HL-60/S4 treated with retinoic acid at 250 ng/mL for 4 days and 3 days (cell line): ENCODE results near the gene DHTKD1.
"Not testable (repeated sequence)": the region's sequence is repeated elsewhere in the genome, so short reads cannot be mapped to it uniquely, and the experiment has no call there.

Experiments
- in situ Hi-C: fragments of 300-500 bp; cut with MboI; formaldehyde crosslinking; loops from 2 replicates; pipeline ENCODE4 v1.7.0; 2022; ENCODE audit warnings: low sequenced_read_pairs

The DHTKD1 gene

DNA sequence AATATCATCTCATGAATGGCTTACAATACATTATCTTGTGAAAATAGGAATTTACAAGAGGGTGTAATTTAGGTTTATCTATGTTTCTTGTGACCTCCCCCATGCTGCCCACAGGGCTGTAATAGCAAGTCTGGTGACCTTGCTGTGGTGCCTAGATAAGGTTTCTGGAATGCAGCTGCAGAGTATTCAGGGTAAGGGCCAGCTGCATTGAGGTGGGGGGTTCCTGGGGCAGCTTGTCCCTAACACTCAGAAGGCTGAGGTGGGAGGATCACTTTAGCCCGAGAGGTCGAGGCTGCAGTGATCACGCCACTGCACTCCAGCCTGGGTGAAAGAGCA lies 5.3 kb upstream of the DHTKD1 start:
- in situ Hi-C loops: no loop called here

DNA sequence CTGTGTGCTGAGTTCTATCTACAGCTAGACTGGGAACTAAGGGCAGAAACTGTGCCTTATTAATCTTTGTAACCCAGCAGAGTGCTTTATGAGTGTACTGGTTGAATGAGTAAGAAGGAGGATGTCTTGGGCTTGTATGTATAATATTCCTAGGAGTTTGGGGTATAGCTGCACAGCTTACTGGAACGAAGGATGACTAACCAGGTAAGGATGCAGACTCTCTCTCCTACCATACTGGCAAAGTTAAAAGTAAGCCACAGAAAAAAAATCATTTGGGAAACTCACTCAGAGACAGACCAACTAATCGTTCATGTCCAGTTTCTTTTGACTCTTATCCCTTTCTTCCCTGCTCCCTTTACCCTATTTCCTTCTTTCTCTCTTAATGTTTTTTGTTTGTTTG lies 1.4 kb upstream of the DHTKD1 start:
- in situ Hi-C loops: no loop called here

- in situ Hi-C loops: not testable (repeated sequence)
Observed at GRCh38 chr10:12071441-12071840, 2.7 kb downstream of the DHTKD1 start.

GRCh38 chr10:12073526-12073925 lies 4.8 kb downstream of the DHTKD1 start:
- in situ Hi-C loops: no loop called here

- in situ Hi-C loops: no loop called here
Observed at GRCh38 chr10:12077580-12078180, 8.9 kb downstream of the DHTKD1 start.

- in situ Hi-C loops: no loop called here
Observed at GRCh38 chr10:12081470-12081869, 12.7 kb downstream of the DHTKD1 start.

GRCh38 chr10:12081879-12082557 lies 13.3 kb downstream of the DHTKD1 start:
- in situ Hi-C loops: no loop called here

DNA sequence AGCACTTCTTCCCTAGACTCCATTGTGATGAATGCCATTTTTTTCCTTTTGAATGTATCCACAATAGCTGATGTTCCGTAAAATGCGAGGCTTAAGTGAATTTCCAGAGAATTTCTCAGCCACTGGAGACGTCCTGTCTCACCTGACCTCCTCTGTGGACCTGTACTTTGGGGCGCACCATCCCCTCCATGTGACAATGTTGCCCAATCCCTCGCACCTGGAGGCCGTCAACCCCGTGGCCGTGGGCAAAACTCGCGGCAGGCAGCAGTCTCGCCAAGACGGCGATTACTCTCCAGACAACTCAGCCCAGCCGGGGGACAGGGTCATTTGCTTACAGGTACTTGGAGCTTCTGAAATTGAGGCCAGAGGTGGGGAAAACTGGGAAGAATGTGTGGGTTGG lies 20.2 kb downstream of the DHTKD1 start:
- in situ Hi-C loops: no loop called here

DNA sequence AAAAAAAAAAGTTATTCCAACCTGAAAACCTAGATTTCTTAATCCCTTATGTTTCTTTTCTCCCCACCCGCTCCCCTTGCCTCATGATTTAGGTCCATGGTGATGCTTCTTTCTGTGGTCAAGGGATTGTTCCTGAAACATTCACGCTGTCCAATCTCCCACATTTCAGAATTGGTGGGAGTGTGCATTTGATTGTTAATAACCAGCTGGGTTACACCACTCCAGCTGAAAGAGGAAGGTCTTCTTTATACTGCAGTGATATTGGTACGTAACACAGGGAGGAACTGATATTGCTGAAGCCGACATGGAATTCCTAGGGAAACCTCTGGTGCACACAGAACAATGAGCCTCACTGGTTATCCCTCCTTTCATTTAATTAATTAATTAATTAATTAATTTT lies 22.7 kb downstream of the DHTKD1 start:
- in situ Hi-C loops: no loop called here

DNA sequence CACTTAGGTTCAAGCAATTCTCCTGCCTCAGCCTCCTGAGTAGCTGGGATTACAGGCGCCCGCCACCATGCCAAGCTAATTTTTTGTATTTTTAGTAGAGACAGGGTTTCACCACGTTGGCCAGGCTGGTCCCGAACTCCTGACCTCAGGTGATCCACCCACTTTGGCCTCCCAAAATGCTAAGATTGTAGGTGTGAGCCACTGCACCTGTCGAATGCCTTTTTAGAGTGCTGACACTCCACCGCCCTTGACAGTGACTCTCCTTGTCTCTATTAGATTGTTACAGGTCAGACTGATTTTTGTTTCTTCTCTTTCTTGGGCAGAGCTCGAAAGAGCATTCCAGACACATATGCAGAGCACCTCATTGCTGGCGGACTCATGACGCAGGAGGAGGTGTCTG lies 28.6 kb downstream of the DHTKD1 start:
- in situ Hi-C loops: not testable (repeated sequence)

DNA sequence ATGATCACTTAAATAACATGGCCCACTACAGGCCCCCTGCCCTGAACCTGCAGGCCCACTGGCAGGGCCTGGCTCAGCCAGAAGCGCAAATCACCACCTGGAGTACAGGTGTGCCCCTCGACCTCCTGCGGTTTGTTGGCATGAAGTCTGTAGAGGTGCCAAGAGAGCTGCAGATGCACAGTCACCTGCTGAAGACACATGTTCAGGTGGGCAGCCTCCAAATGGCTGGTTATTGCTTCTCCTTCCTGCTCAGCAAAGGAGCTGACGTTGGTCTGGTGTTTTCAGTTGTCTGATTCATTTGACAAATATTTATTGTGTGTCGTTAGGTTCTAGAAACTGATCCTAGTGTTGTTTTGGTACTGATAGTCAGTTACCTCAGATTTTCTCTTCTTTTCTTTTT lies 29.0 kb downstream of the DHTKD1 start:
- in situ Hi-C loops: no loop called here

GRCh38 chr10:12098966-12099365 lies 30.2 kb downstream of the DHTKD1 start:
- in situ Hi-C loops: no loop called here

GRCh38 chr10:12103802-12104201 lies 35.0 kb downstream of the DHTKD1 start:
- in situ Hi-C loops: no loop called here

- in situ Hi-C loops: no loop called here
Observed at GRCh38 chr10:12107781-12108180, 39.0 kb downstream of the DHTKD1 start.

DNA sequence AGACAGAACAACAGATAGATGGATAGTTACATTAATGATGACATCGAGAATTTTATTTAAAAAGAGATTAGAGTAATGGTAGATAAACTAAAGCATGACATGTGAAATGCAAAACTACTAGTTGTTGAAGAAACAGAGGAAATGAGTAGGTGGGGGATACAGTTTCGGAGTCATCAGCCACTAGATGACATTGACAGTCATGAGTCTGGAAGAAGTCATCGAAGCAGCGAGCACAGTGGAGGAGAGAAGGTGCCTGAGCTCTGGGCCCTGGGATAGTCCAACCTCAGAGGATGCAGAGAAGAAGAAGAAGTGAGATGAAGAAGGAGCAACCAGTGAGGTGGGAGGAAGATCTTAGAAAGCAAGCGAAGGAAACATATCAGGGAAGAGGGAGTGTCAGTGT lies 40.5 kb downstream of the DHTKD1 start:
- in situ Hi-C loops: no loop called here

DNA sequence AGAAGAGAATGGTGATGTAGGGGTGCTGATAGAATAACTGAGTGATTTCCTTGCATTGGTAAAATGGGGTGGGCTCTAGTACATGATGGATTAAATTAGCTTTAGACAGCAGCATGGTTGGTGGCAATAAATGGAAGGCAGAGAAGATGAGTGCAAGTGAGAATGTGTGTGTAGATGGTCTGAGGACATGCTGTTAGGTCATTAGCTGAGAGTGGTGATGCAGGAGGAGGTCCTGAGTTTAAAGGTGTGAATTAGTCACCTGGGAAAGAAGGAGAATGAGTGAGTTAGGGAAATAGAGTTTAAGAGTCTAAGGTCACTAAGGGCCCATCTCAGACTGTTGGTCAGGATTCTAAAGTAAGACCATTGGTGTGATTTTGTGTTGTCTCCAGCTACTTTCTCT lies 42.8 kb downstream of the DHTKD1 start:
- in situ Hi-C loops: no loop called here

DNA sequence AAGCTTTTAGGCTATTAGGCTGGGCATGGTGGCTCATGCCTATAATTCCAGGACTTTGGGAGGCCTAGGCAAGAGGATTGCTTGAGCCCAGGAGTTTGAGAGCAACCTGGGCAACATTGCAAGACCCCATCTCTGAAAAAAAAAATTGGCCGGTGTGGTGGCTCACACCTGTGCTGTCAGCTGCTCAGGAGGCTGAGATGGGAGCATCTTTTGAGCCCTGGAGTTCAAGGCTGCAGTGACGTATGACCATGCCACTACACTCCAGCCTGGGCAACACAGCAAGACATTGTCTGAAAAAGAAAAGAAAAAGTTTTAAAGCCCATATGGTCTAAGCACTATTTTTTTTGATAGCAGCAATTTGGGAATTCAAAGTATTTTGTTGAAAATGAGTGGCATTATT lies 44.9 kb downstream of the DHTKD1 start:
- in situ Hi-C loops: no loop called here

GRCh38 chr10:12121673-12122072 lies 52.9 kb downstream of the DHTKD1 start:
- in situ Hi-C loops: no loop called here

DNA sequence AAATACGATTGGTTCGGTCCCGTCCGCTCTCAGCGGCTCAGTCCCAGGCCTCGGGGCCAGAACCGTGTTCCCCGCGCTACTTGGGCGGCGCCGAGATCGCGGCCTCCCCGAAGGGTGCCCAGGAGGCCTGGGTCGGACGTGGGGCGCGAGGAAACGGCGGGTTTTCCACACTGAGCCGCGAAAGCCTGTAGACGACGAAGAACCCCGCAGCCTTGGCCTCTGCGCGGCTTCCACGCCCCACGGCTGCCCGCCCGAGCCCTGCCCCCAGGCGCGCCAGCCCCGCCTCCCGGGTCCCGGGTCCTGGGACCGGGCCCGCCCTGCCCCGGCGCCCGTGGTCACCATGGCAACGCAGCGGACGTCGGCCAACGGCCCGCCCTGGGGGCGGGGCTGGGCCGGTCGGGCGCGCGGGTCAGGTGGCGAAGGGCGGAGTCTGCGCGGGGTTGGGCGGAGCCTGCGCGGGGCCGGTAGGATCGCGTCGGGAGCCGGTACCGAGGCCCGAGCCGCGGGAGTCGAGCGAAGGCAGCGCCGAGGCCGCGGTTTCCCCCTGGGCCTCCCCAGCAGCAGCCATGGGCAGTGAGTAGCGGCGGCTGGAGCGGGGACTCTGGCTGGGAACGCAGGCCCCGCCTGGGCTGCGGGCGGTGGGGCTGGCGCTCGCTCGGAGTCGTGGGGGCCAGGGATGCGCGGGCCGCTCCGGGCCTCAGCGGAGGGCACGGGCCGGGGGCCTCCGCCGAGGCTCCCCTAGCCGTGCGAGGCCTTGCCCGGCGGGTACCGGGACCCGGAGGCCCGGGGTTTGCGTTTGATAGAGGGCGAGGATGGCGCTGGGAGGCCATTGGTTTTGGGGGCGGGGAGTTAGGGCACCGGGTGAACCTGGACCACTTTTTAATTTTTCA lies 60.7 kb downstream of the DHTKD1 start, which contains the start of gene SEC61A2:
Gene SEC61A2, plus strand, starts transcription at position 456 of the 890 bp plus-strand sequence. Its CDS starts 111 bp downstream, at position 567.
- in situ Hi-C loops: no loop called here

DNA sequence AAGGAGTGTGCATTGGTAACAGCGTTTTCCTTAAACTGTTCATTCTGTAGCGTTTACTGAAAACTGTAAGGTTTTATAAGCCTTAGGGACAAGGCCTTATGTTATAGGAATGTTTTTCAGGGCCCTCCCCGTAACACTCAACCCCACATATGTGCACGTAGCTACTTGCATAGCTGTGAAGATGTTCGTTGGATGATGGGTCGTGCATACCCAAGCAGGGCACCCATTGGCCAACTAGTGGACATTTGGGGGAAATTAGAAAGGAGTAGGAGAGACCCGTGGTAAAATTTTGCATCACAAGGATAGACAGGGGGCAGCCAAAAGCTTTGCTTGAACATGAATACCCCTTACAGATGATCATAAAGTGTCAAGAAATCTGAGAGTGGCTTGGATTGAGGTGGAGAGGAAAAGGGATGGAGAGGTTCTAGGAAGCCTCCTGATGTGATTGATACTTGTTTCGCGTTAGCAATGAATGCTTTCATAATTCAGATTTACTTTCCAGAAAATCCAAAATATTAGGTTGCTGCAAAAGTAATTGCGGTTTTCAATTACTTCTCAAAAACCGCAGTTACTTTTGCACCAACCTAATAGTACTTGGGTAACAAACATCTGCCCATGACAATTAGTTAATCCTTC lies 61.6 kb downstream of the DHTKD1 start:
- in situ Hi-C loops: no loop called here

DNA sequence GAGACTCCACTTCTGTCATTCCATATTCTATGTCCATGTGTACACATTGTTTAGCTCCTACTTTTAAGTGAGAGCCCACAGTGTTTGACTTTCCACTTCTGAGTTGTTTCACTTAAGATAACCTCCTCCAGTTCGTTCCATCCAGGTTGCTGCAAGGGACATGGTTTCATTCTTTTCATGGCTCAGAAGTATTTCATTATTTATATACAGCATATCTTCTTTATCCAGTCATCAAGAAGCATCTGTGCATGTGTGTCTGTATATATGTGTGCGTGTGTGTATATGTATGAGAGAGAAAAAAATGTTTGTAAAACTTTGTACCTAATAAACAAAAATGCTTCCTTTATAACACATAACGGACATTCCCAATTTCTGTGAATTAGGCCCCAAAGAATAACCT lies 66.9 kb downstream of the DHTKD1 start:
- in situ Hi-C loops: no loop called here
